HG03066 (cell line): ENCODE data around the gene CTDSP2.
"Not testable (repeated sequence)": the region's sequence is repeated elsewhere in the genome, so short reads cannot be mapped to it uniquely, and the experiment has no call there.

ENCODE experiments used
- ATAC-seq: cut with Tn5 transposase; IDR thresholded peaks from one replicate; pipeline ENCODE4 v1.9.1; 2021; ENCODE audit warnings: low read depth; ENCODE audit not compliant: unreplicated experiment

CTDSP2 gene

GRCh38 chr12:57882575-57882974 is 36.0 kb upstream of the CTDSP2 start:
- no peak for ATAC-seq

- no peak for ATAC-seq
Observed at GRCh38 chr12:57881475-57881874, 34.9 kb upstream of the CTDSP2 start.

- ATAC-seq, result not testable (repeated sequence)
Observed at GRCh38 chr12:57881035-57881434, 34.5 kb upstream of the CTDSP2 start.

GRCh38 chr12:57877876-57878275 is 31.3 kb upstream of the CTDSP2 start:
- ATAC-seq, result no peak

- no peak for ATAC-seq
Observed at GRCh38 chr12:57875753-57876547, 29.4 kb upstream of the CTDSP2 start.

- no peak for ATAC-seq
Observed at GRCh38 chr12:57874166-57875108, 27.9 kb upstream of the CTDSP2 start.

GRCh38 chr12:57872362-57872761 is 25.8 kb upstream of the CTDSP2 start:
- no peak for ATAC-seq

GRCh38 chr12:57869927-57870318 is 23.4 kb upstream of the CTDSP2 start:
- no peak for ATAC-seq

- no peak for ATAC-seq
Observed at GRCh38 chr12:57869298-57869926, 22.9 kb upstream of the CTDSP2 start.

GRCh38 chr12:57868851-57869268 is 22.3 kb upstream of the CTDSP2 start:
- no peak for ATAC-seq

- no peak for ATAC-seq
Observed at GRCh38 chr12:57868221-57868620, 21.7 kb upstream of the CTDSP2 start.

- no peak for ATAC-seq
Observed at GRCh38 chr12:57866308-57867019, 19.9 kb upstream of the CTDSP2 start.

- ATAC-seq, result no peak
Observed at GRCh38 chr12:57865084-57865751, 18.7 kb upstream of the CTDSP2 start.

- no peak for ATAC-seq
Observed at GRCh38 chr12:57864442-57865083, 18.0 kb upstream of the CTDSP2 start.

- no peak for ATAC-seq
Observed at GRCh38 chr12:57863676-57864075, 17.1 kb upstream of the CTDSP2 start.

- ATAC-seq, result no peak
Observed at GRCh38 chr12:57861967-57862366, 15.4 kb upstream of the CTDSP2 start.

GRCh38 chr12:57860883-57861282 is 14.4 kb upstream of the CTDSP2 start:
- ATAC-seq, result not testable (repeated sequence)

- ATAC-seq, result no peak
Observed at GRCh38 chr12:57859121-57859520, 12.6 kb upstream of the CTDSP2 start.

GRCh38 chr12:57858123-57858522 is 11.6 kb upstream of the CTDSP2 start:
- not testable (repeated sequence) for ATAC-seq
